ENCODE measurements around the gene RPS25. TPM values are rescaled to one million over a fixed set of nuclear protein-coding genes. Genes with fewer than 3 reads are reported as not detected.

Gene RPS25
- total and polyA plus RNA-seq, 9 of the 15 experiments (the other 6 are each of a cell fraction or from before 2014, with no cell fraction given) = 1,553 to 5,486 (median 2,471) TPM

GRCh38 chr11:119011476-119012053 lies 6.6 kb downstream of the RPS25 start:
- no peak overlapping the region for H3K4me3 ChIP-seq
- H4K20me1 ChIP-seq (replicated peaks; ENCODE audit: control insufficient read depth, insufficient read depth, low read length) = no peaks in the 10 kb centered on the region
- no peak overlapping the region for H2AFZ ChIP-seq (ENCODE audit: low read depth, low read length)
- FAIRE-seq = no peak
- H3K36me3 ChIP-seq (ENCODE audit: control insufficient read depth, insufficient read depth, low read length) = peaks cover 63% of the 10 kb centered on the region
- 95% methylated on average over 6 of the region's 6 CpGs for WGBS (ENCODE audit: insufficient coverage, low coverage, missing lambda C conversion rate)
- POLR2A ChIA-PET = interaction anchor here (0.6 to 5.9 kb wide), 4 partner anchors 14 to 102 kb away, joined by 3 to 33 read pairs (median 4); no protein-coding TSS in a partner anchor
- no TSS peak for BruUV-seq (replicated peaks)
- H3K27me3 ChIP-seq (ENCODE audit: control insufficient read depth in 2 of 2, insufficient read depth in 2 of 2, low read length in 2 of 2) = no peaks in the 10 kb centered on the region
- H3K9me3 ChIP-seq (replicated peaks; ENCODE audit: control insufficient read depth, insufficient read depth, low read depth, low read length) = no peaks in the 10 kb centered on the region; the same call in 1 of the 2 replicates
- no peak overlapping the region for H3K4me2 ChIP-seq (ENCODE audit: insufficient read depth, low read length)
- peaks cover under 1 to 6% of the 10 kb centered on the region in 2 experiments; a peak in 3 of 5 replicates for H3K4me1 ChIP-seq (replicated peaks in 1 of 2; ENCODE audit: control insufficient read depth in 2 of 2, insufficient read depth in 2 of 2, low read length in 2 of 2)
- no peak overlapping the region for H3K9ac ChIP-seq (ENCODE audit: insufficient read depth in 1 of 2, low read depth in 2 of 2, low read length in 2 of 2)
- intact Hi-C loops (cut with micrococcal nuclease) = no loop called here
- H3K9me1 ChIP-seq (ENCODE audit: control insufficient read depth, insufficient read depth, low read length) = no peaks in the 10 kb centered on the region
- DNase-seq (ENCODE audit: extremely low read depth in 1 of 4, low spot score in 3 of 4) = peak in 1 of 4 experiments; percentile 4
- in situ Hi-C loops (cut with MboI) = no loop called here
- CTCF ChIA-PET (ENCODE audit: low intra/inter-chr PET ratio) = no interaction called here
- no peak for ATAC-seq
- H3K79me2 ChIP-seq (ENCODE audit: control insufficient read depth, insufficient read depth, low read length) = peaks cover 15% of the 10 kb centered on the region
- no peak overlapping the region for H3K27ac ChIP-seq (ENCODE audit: extremely low read depth, low read depth, low read length)
- TF ChIP-seq ZNF174 (CRISPR knock-in tag; IDR thresholded peaks at IDR 0.05) (no peak), NFXL1 (CRISPR knock-in tag; IDR thresholded peaks at IDR 0.05) (no peak), MCM2 (IDR thresholded peaks at IDR 0.05; ENCODE audit: low read depth) (no peak), TCF3 (CRISPR knock-in tag; IDR thresholded peaks at IDR 0.05) (no peak), ZNF740 (CRISPR knock-in tag; IDR thresholded peaks at IDR 0.05) (no peak), ZNF740 (tag; IDR thresholded peaks at IDR 0.05) (no peak), GTF2A2 (tag; IDR thresholded peaks at IDR 0.05) (no peak), EGR1 (conservative IDR thresholded peaks at IDR 0.05) (no peak), E4F1 (CRISPR knock-in tag; IDR thresholded peaks at IDR 0.05; ENCODE audit: borderline replicate concordance) (no peak), ZNF395 (CRISPR knock-in tag; IDR thresholded peaks at IDR 0.05) (no peak), CREM (IDR thresholded peaks at IDR 0.05; ENCODE audit: low read depth) (no peak), STAG1 (CRISPR knock-in tag; IDR thresholded peaks at IDR 0.05; ENCODE audit: borderline replicate concordance) (no peak), ID3 (CRISPR knock-in tag; IDR thresholded peaks at IDR 0.05) (no peak), ID3 (tag; IDR thresholded peaks at IDR 0.05) (no peak), KDM5B (IDR thresholded peaks at IDR 0.05; ENCODE audit: insufficient replicate concordance, low read depth, low read length) (no peak), ZNF444 (CRISPR knock-in tag; IDR thresholded peaks at IDR 0.05) (no peak)

Measured in K562 (cell line).